ENCODE measurements around the gene CAMK2G.
A peak's percentile ranks its signal among the peaks of the same experiment; 100 is the strongest.

CAMK2G gene

GRCh38 chr10:73854310-73854709 is 20.0 kb downstream of the CAMK2G start:
- Histone ChIP-seq H2BK120ac (ENCODE audit: low read depth, low read length) (no peak overlapping the region), H4K8ac (ENCODE audit: low read depth, low read length) (no peak overlapping the region), H3K9ac (ENCODE audit: low read depth, low read length, poor library complexity) (no peak overlapping the region), H3K18ac (ENCODE audit: low read length) (no peak overlapping the region), H3K14ac (ENCODE audit: low read length) (no peak overlapping the region), H3K36me3 (replicated peaks in 1 of 2; ENCODE audit: control insufficient read depth in 2 of 2, insufficient read depth in 2 of 2, low read length in 2 of 2) (peaks cover 7 to 45% of the 10 kb centered on the region in 2 donors), H4K91ac (ENCODE audit: low read depth, low read length, poor library complexity) (no peak overlapping the region), H3K4ac (ENCODE audit: low read length) (no peak overlapping the region), H3K4me2 (ENCODE audit: insufficient read depth, low read length, poor library complexity, severe bottlenecking) (no peak overlapping the region), H2BK12ac (ENCODE audit: low read length) (no peak overlapping the region), H3K9me3 (replicated peaks in 1 of 2; ENCODE audit: control insufficient read depth in 2 of 2, insufficient read depth in 1 of 2, low read depth in 1 of 2, low read length in 2 of 2) (no peaks in the 10 kb centered on the region), H2AFZ (ENCODE audit: low read length) (no peak overlapping the region), H2BK15ac (ENCODE audit: low read length) (no peak overlapping the region), H3K4me3 (ENCODE audit: low read length in 2 of 2) (no peak overlapping the region), H3K27me3 (ENCODE audit: control insufficient read depth in 3 of 3, insufficient read depth in 3 of 3, low read depth in 1 of 3, low read length in 3 of 3) (no peaks in the 10 kb centered on the region), H2AK5ac (ENCODE audit: low read depth, low read length) (no peak overlapping the region), H2BK5ac (ENCODE audit: low read length) (no peak overlapping the region), H3K27ac (replicated peaks; ENCODE audit: low read length) (no peak overlapping the region), H3K23ac (ENCODE audit: low read depth, low read length, poor library complexity) (no peak overlapping the region), H3K4me1 (ENCODE audit: control insufficient read depth in 2 of 2, insufficient read depth in 1 of 2, low read depth in 1 of 2, low read length in 2 of 2) (peaks cover 0 to 7% of the 10 kb centered on the region in 2 donors), H3K79me1 (ENCODE audit: low read depth, low read length) (peaks cover 5% of the 10 kb centered on the region)
- no CpG with 5 or more reads among the region's 5 CpGs for WGBS, 2 donors (ENCODE audit: extremely low coverage in 2 of 2, insufficient read length in 2 of 2, insufficient replicate concordance in 1 of 2)
- DNase-seq (ENCODE audit: low spot score) = no peak

GRCh38 chr10:73853196-73853595 is 21.2 kb downstream of the CAMK2G start:
- no CpG with 5 or more reads among the region's 10 CpGs for WGBS, 2 donors (ENCODE audit: extremely low coverage in 2 of 2, insufficient read length in 2 of 2, insufficient replicate concordance in 1 of 2)
- no peak overlapping the region for H3K27ac ChIP-seq (replicated peaks; ENCODE audit: low read length)
- peak overlapping the region; percentile 23 for H3K23ac ChIP-seq (ENCODE audit: low read depth, low read length, poor library complexity)
- H3K9ac ChIP-seq (ENCODE audit: low read depth, low read length, poor library complexity) = peak overlapping the region; percentile 44
- H3K36me3 ChIP-seq (replicated peaks in 1 of 2; ENCODE audit: control insufficient read depth in 2 of 2, insufficient read depth in 2 of 2, low read length in 2 of 2) = peaks cover 14 to 42% of the 10 kb centered on the region in 2 donors
- H3K27me3 ChIP-seq (ENCODE audit: control insufficient read depth in 3 of 3, insufficient read depth in 3 of 3, low read depth in 1 of 3, low read length in 3 of 3) = no peaks in the 10 kb centered on the region
- no peak overlapping the region for H3K4me2 ChIP-seq (ENCODE audit: insufficient read depth, low read length, poor library complexity, severe bottlenecking)
- H3K4ac ChIP-seq (ENCODE audit: low read length) = no peak overlapping the region
- H3K4me1 ChIP-seq (ENCODE audit: control insufficient read depth in 2 of 2, insufficient read depth in 1 of 2, low read depth in 1 of 2, low read length in 2 of 2) = peaks cover 0 to 7% of the 10 kb centered on the region in 2 donors
- H2BK12ac ChIP-seq (ENCODE audit: low read length) = peak overlapping the region; percentile 48
- H3K79me1 ChIP-seq (ENCODE audit: low read depth, low read length) = peaks cover 5% of the 10 kb centered on the region
- peak overlapping the region; percentile 79 for H3K18ac ChIP-seq (ENCODE audit: low read length)
- no peak overlapping the region for H4K8ac ChIP-seq (ENCODE audit: low read depth, low read length)
- H2AFZ ChIP-seq (ENCODE audit: low read length) = no peak overlapping the region
- no peak overlapping the region for H2AK5ac ChIP-seq (ENCODE audit: low read depth, low read length)
- no peak overlapping the region for H3K4me3 ChIP-seq (ENCODE audit: low read length in 2 of 2)
- no peak overlapping the region for H2BK5ac ChIP-seq (ENCODE audit: low read length)
- H3K14ac ChIP-seq (ENCODE audit: low read length) = no peak overlapping the region
- DNase-seq (ENCODE audit: low spot score) = no peak
- H2BK15ac ChIP-seq (ENCODE audit: low read length) = no peak overlapping the region
- H4K91ac ChIP-seq (ENCODE audit: low read depth, low read length, poor library complexity) = no peak overlapping the region
- no peaks in the 10 kb centered on the region for H3K9me3 ChIP-seq (replicated peaks in 1 of 2; ENCODE audit: control insufficient read depth in 2 of 2, insufficient read depth in 1 of 2, low read depth in 1 of 2, low read length in 2 of 2)
- no peak overlapping the region for H2BK120ac ChIP-seq (ENCODE audit: low read depth, low read length)

- Histone ChIP-seq H3K9ac (ENCODE audit: low read depth, low read length, poor library complexity) (peak overlapping the region; percentile 60), H2AK5ac (ENCODE audit: low read depth, low read length) (no peak overlapping the region), H4K8ac (ENCODE audit: low read depth, low read length) (no peak overlapping the region), H3K9me3 (replicated peaks in 1 of 2; ENCODE audit: control insufficient read depth in 2 of 2, insufficient read depth in 1 of 2, low read depth in 1 of 2, low read length in 2 of 2) (no peaks in the 10 kb centered on the region), H3K4me3 (ENCODE audit: low read length in 2 of 2) (no peak overlapping the region), H3K4ac (ENCODE audit: low read length) (no peak overlapping the region), H3K4me2 (ENCODE audit: insufficient read depth, low read length, poor library complexity, severe bottlenecking) (no peak overlapping the region), H3K27me3 (ENCODE audit: control insufficient read depth in 3 of 3, insufficient read depth in 3 of 3, low read depth in 1 of 3, low read length in 3 of 3) (no peaks in the 10 kb centered on the region), H2BK5ac (ENCODE audit: low read length) (peak overlapping the region; percentile 4), H2BK120ac (ENCODE audit: low read depth, low read length) (no peak overlapping the region), H3K36me3 (replicated peaks in 1 of 2; ENCODE audit: control insufficient read depth in 2 of 2, insufficient read depth in 2 of 2, low read length in 2 of 2) (peaks cover 28 to 53% of the 10 kb centered on the region in 2 donors), H3K27ac (replicated peaks; ENCODE audit: low read length) (no peak overlapping the region), H2BK12ac (ENCODE audit: low read length) (no peak overlapping the region), H3K79me1 (ENCODE audit: low read depth, low read length) (peaks cover 3% of the 10 kb centered on the region), H2BK15ac (ENCODE audit: low read length) (no peak overlapping the region), H3K23ac (ENCODE audit: low read depth, low read length, poor library complexity) (no peak overlapping the region), H3K4me1 (ENCODE audit: control insufficient read depth in 2 of 2, insufficient read depth in 1 of 2, low read depth in 1 of 2, low read length in 2 of 2) (peaks cover 0 to 7% of the 10 kb centered on the region in 2 donors), H3K14ac (ENCODE audit: low read length) (no peak overlapping the region), H3K18ac (ENCODE audit: low read length) (no peak overlapping the region), H2AFZ (ENCODE audit: low read length) (no peak overlapping the region), H4K91ac (ENCODE audit: low read depth, low read length, poor library complexity) (no peak overlapping the region)
- DNase-seq (ENCODE audit: low spot score) = no peak
- no CpG with 5 or more reads among the region's 15 CpGs for WGBS, 2 donors (ENCODE audit: extremely low coverage in 2 of 2, insufficient read length in 2 of 2, insufficient replicate concordance in 1 of 2)
Observed at GRCh38 chr10:73850863-73851461, 23.4 kb downstream of the CAMK2G start.

GRCh38 chr10:73850211-73850610 is 24.1 kb downstream of the CAMK2G start:
- H3K27ac ChIP-seq (replicated peaks; ENCODE audit: low read length) = no peak overlapping the region
- no peaks in the 10 kb centered on the region for H3K9me3 ChIP-seq (replicated peaks in 1 of 2; ENCODE audit: control insufficient read depth in 2 of 2, insufficient read depth in 1 of 2, low read depth in 1 of 2, low read length in 2 of 2)
- H2BK15ac ChIP-seq (ENCODE audit: low read length) = no peak overlapping the region
- no peak overlapping the region for H2BK12ac ChIP-seq (ENCODE audit: low read length)
- H3K27me3 ChIP-seq (ENCODE audit: control insufficient read depth in 3 of 3, insufficient read depth in 3 of 3, low read depth in 1 of 3, low read length in 3 of 3) = no peaks in the 10 kb centered on the region
- no CpG with 5 or more reads among the region's 8 CpGs for WGBS, 2 donors (ENCODE audit: extremely low coverage in 2 of 2, insufficient read length in 2 of 2, insufficient replicate concordance in 1 of 2)
- peaks cover 28 to 54% of the 10 kb centered on the region in 2 donors for H3K36me3 ChIP-seq (replicated peaks in 1 of 2; ENCODE audit: control insufficient read depth in 2 of 2, insufficient read depth in 2 of 2, low read length in 2 of 2)
- H2BK120ac ChIP-seq (ENCODE audit: low read depth, low read length) = no peak overlapping the region
- H3K23ac ChIP-seq (ENCODE audit: low read depth, low read length, poor library complexity) = no peak overlapping the region
- no peak overlapping the region for H4K91ac ChIP-seq (ENCODE audit: low read depth, low read length, poor library complexity)
- H3K14ac ChIP-seq (ENCODE audit: low read length) = no peak overlapping the region
- no peak overlapping the region for H3K9ac ChIP-seq (ENCODE audit: low read depth, low read length, poor library complexity)
- no peak overlapping the region for H2AK5ac ChIP-seq (ENCODE audit: low read depth, low read length)
- DNase-seq (ENCODE audit: low spot score) = no peak
- no peak overlapping the region for H4K8ac ChIP-seq (ENCODE audit: low read depth, low read length)
- H2BK5ac ChIP-seq (ENCODE audit: low read length) = no peak overlapping the region
- no peak overlapping the region for H2AFZ ChIP-seq (ENCODE audit: low read length)
- no peak overlapping the region for H3K4me3 ChIP-seq (ENCODE audit: low read length in 2 of 2)
- H3K79me1 ChIP-seq (ENCODE audit: low read depth, low read length) = peaks cover 3% of the 10 kb centered on the region
- no peak overlapping the region for H3K4ac ChIP-seq (ENCODE audit: low read length)
- no peak overlapping the region for H3K18ac ChIP-seq (ENCODE audit: low read length)
- no peak overlapping the region for H3K4me2 ChIP-seq (ENCODE audit: insufficient read depth, low read length, poor library complexity, severe bottlenecking)
- peaks cover 0 to 7% of the 10 kb centered on the region in 2 donors for H3K4me1 ChIP-seq (ENCODE audit: control insufficient read depth in 2 of 2, insufficient read depth in 1 of 2, low read depth in 1 of 2, low read length in 2 of 2)

All from neuronal stem cell (in vitro differentiated cells).